Endothelial cell of umbilical vein (primary cell): Measurements from ENCODE around the gene DEPDC5. TPM values are rescaled to one million over a fixed set of nuclear protein-coding genes. Genes with fewer than 3 reads are reported as not detected.

Experiments used
- BruUV-seq: library from RNA; stranded (reverse); fragments of 400-500 nt; replicated peaks from 2 replicates; lab custom pipeline; 2021; lab: Mats Ljungman, UMichigan
- CTCF ChIA-PET: fragments of 300-600, 350-600 bp; sonication (Branson Sonifier 250); formaldehyde crosslinking; loops from one replicate; lab custom pipeline; 2021; ENCODE audit warnings: antibody characterized with exemption, inconsistent platforms; lab: Charles Lee
- POLR2A ChIA-PET: fragments of 300-600, 350-600 bp; sonication (Branson Sonifier 250); formaldehyde crosslinking; loops from one replicate; lab custom pipeline; 2021; ENCODE audit warnings: antibody characterized with exemption, inconsistent platforms; lab: Charles Lee
- DNase-seq: peaks from one replicate; pipeline ENCODE4 v3.0.0-alpha.2; 2011; ENCODE audit warnings: low read depth, low spot score
- FAIRE-seq: peaks from 2 replicates; lab custom pipeline; 2011; peaks lifted over from hg19 to GRCh38; lab: Jason Lieb, UNC
- H2AFZ ChIP-seq: 2 replicates; pipeline ENCODE4 v1.6.0; 2012; ENCODE audit warnings: low read depth, low read length, control low read depth, inconsistent platforms
- H3K27ac ChIP-seq: 2 replicates; pipeline ENCODE4 v1.5.1; 2011; ENCODE audit warnings: low read depth, mild to moderate bottlenecking, control low read depth, low read length, moderate library complexity; ENCODE audit not compliant: insufficient read depth
- H3K27me3 ChIP-seq, 2 experiments: 2 replicates each; pipeline versions ENCODE4 v1.6.0 to v1.6.1; 2011; ENCODE audit warnings: low read length in 2 of 2, mixed read lengths in 1 of 2; ENCODE audit not compliant: control insufficient read depth in 2 of 2, insufficient read depth in 2 of 2
- H3K36me3 ChIP-seq, 2 experiments: 2 replicates in 1 of 2; 3 replicates in 1 of 2; pipeline ENCODE4 v1.5.1; 2011; ENCODE audit warnings: low read length in 2 of 2, mild to moderate bottlenecking in 1 of 2, moderate library complexity in 1 of 2; ENCODE audit not compliant: control insufficient read depth in 2 of 2, insufficient read depth in 2 of 2; ENCODE audit errors: extremely low read depth in 1 of 2
- H3K4me1 ChIP-seq: 3 replicates; pipeline ENCODE4 v1.5.1; 2011; ENCODE audit warnings: mild to moderate bottlenecking, low read length; ENCODE audit not compliant: control insufficient read depth, insufficient read depth; ENCODE audit errors: extremely low read depth
- H3K4me2 ChIP-seq: 2 replicates; pipeline ENCODE4 v1.6.1; 2011; ENCODE audit warnings: low read length, control low read depth, mixed read lengths; ENCODE audit not compliant: insufficient read depth
- H3K4me3 ChIP-seq, 3 experiments: fragments of 200-600 bp in 1 of 3; sonication (generic), shearing (Covaris generic) in 1 of 3; replicated peaks in 1 of 3; 2 replicates each; pipeline ENCODE4 v1.5.1; 2011 to 2016; ENCODE audit warnings: control low read depth in 3 of 3, low read length in 3 of 3, mild to moderate bottlenecking in 2 of 3, inconsistent platforms in 1 of 3, low read depth in 1 of 3, moderate library complexity in 1 of 3; ENCODE audit not compliant: insufficient read depth in 1 of 3
- H3K79me2 ChIP-seq: 2 replicates; pipeline ENCODE4 v1.6.0; 2012; ENCODE audit warnings: low read length, inconsistent platforms; ENCODE audit not compliant: control insufficient read depth, insufficient read depth
- H3K9ac ChIP-seq: replicated peaks from 2 replicates; pipeline ENCODE3; 2011; ENCODE audit warnings: low read length, control low read depth; ENCODE audit not compliant: insufficient read depth; ENCODE audit errors: extremely low read depth
- H3K9me1 ChIP-seq: replicated peaks from 3 replicates; pipeline ENCODE4 v1.6.0; 2011; ENCODE audit warnings: mild to moderate bottlenecking, low read length; ENCODE audit not compliant: control insufficient read depth, insufficient read depth; ENCODE audit errors: extremely low read depth
- H3K9me3 ChIP-seq: replicated peaks from 2 replicates; pipeline ENCODE4 v1.5.1; 2012; ENCODE audit warnings: low read length, inconsistent platforms; ENCODE audit not compliant: control insufficient read depth, insufficient read depth
- H4K20me1 ChIP-seq: replicated peaks from 2 replicates; pipeline ENCODE3; 2011; ENCODE audit warnings: mild to moderate bottlenecking, low read length; ENCODE audit not compliant: control insufficient read depth, insufficient read depth; ENCODE audit errors: extremely low read depth
- CTCF ChIP-seq, 2 donors: IDR thresholded peaks; 1 replicate in 1 of 2; 2 replicates in 1 of 2; pipeline ENCODE4 v1.5.1; 2011; ENCODE audit warnings: low read length in 2 of 2, mild to moderate bottlenecking in 2 of 2, moderate library complexity in 2 of 2, control low read depth in 1 of 2, inconsistent platforms in 1 of 2, low read depth in 1 of 2; ENCODE audit not compliant: insufficient read depth in 1 of 2; ENCODE audit errors: extremely low read depth in 1 of 2
- EZH2 ChIP-seq: IDR thresholded peaks from 2 replicates; pipeline ENCODE4 v1.6.1; 2012; ENCODE audit warnings: borderline replicate concordance, low read depth, mild to moderate bottlenecking, moderate library complexity, low read length, inconsistent platforms; ENCODE audit not compliant: severe bottlenecking
- FOS ChIP-seq: IDR thresholded peaks from 2 replicates; pipeline ENCODE4 v1.6.1; 2011; ENCODE audit warnings: mild to moderate bottlenecking, low read length, moderate library complexity, borderline replicate concordance; ENCODE audit not compliant: insufficient read depth
- GATA2 ChIP-seq: IDR thresholded peaks from 2 replicates; pipeline ENCODE4 v1.7.0; 2011; ENCODE audit warnings: low read depth, mild to moderate bottlenecking, moderate library complexity, mixed read lengths, low read length; ENCODE audit not compliant: insufficient read length, insufficient read depth
- JUN ChIP-seq: IDR thresholded peaks from 2 replicates; pipeline ENCODE4 v1.6.1; 2011; ENCODE audit warnings: borderline replicate concordance, low read depth; ENCODE audit not compliant: insufficient read length, insufficient read depth
- MAX ChIP-seq: IDR thresholded peaks from 2 replicates; pipeline ENCODE4 v1.6.1; 2011; ENCODE audit not compliant: insufficient read depth, insufficient read length
- MYC ChIP-seq: IDR thresholded peaks from one replicate; pipeline ENCODE4 v1.6.1; 2011; ENCODE audit warnings: mild to moderate bottlenecking, low read depth, low read length
- POLR2A ChIP-seq: IDR thresholded peaks from 2 replicates; pipeline ENCODE4 v1.6.1; 2012; ENCODE audit warnings: low read depth, mild to moderate bottlenecking, control low read depth, low read length
- POLR2AphosphoS5 ChIP-seq: IDR thresholded peaks from 2 replicates; pipeline ENCODE4 v1.6.1; 2012; ENCODE audit warnings: low read depth, mild to moderate bottlenecking, control low read depth, low read length, moderate library complexity; ENCODE audit not compliant: insufficient read depth
- dilution Hi-C: fragments of 300-500 bp; cut with MboI; formaldehyde crosslinking; loops from one replicate; pipeline ENCODE4 v1.15.0; 2019; ENCODE audit warnings: low sequenced_read_pairs; ENCODE audit not compliant: extremely low pct_ligation_motif_present
- intact Hi-C: fragments of 100-400 bp; cut with micrococcal nuclease; formaldehyde crosslinking; loops from one replicate; pipeline ENCODE4 v1.10.0; 2022
- polyA plus RNA-seq, 4 experiments: library from polyadenylated mRNA; depleted of rRNA in 3 of 4; stranded (reverse) in 3 of 4; unstranded in 1 of 4; fragments of >200 nt; gene quantifications; 2 replicates each; pipeline versions ENCODE4 v1.2.1 to v1.2.3, GENCODE V29; 2011 to 2012; ENCODE audit warnings: missing spikeins in 1 of 4
- total RNA-seq: library from RNA; stranded (reverse); gene quantifications from 2 replicates; pipeline ENCODE4 v1.2.3, GENCODE V29; 2021

The DEPDC5 gene
- total and polyA plus RNA-seq, 2 donors (not counting 3 experiments of a cell fraction or from before 2014, with no cell fraction given): 13.1 to 36.6 TPM

- no peak overlapping the region for H3K4me2 ChIP-seq
- ChIA-PET CTCF (no interaction called here), POLR2A (no interaction called here)
- no peak overlapping the region for H2AFZ ChIP-seq
- dilution Hi-C loops: no loop called here
- intact Hi-C loops: no loop called here
- peaks cover 11% of the 10 kb centered on the region for H3K4me1 ChIP-seq
- no peaks in the 10 kb centered on the region for H3K9me3 ChIP-seq
- H3K79me2 ChIP-seq: no peaks in the 10 kb centered on the region
- H3K4me3 ChIP-seq: no peak overlapping the region
- no peak overlapping the region for H3K9ac ChIP-seq
- H3K9me1 ChIP-seq: no peaks in the 10 kb centered on the region
- H3K27ac ChIP-seq: no peak overlapping the region
- TF ChIP-seq FOS (no peak), MYC (no peak), MAX (no peak), EZH2 (no peak), POLR2AphosphoS5 (no peak), JUN (no peak), CTCF (IDR thresholded peaks at IDR 0.05; ENCODE audit: extremely low read depth in 1 of 2, insufficient read depth in 1 of 2, low read depth in 1 of 2, low read length in 2 of 2) (no peak), GATA2 (no peak), POLR2A (no peak)
- BruUV-seq: no TSS peak
- H4K20me1 ChIP-seq: no peaks in the 10 kb centered on the region
- DNase-seq (no peak), FAIRE-seq (no peak)
- peaks cover 0 to 8% of the 10 kb centered on the region in 2 experiments for H3K36me3 ChIP-seq
- no peaks in the 10 kb centered on the region for H3K27me3 ChIP-seq
These were observed 152.3 kb downstream of the DEPDC5 start for GRCh38 chr22:31906086-31906485.
